ENCODE measurements around the gene ZNF439. TPM values are rescaled to one million over a fixed set of nuclear protein-coding genes. Genes with fewer than 3 reads are reported as not detected.

ZNF439 gene
- total and polyA plus RNA-seq, 2 of the 13 experiments (the other 11 are each of a cell fraction or from before 2014, with no cell fraction given): 2.9 to 4.9 TPM

- no peak overlapping the region for H3K4me3 ChIP-seq (replicated peaks in 1 of 3; ENCODE audit: insufficient read depth in 1 of 3, low read depth in 2 of 3, low read length in 3 of 3)
- H4K20me1 ChIP-seq (ENCODE audit: insufficient read depth, low read length): no peaks in the 10 kb centered on the region
- no peaks in the 10 kb centered on the region for H3K79me2 ChIP-seq (ENCODE audit: insufficient read depth, low read length)
- BruUV-seq (replicated peaks): no TSS peak
- ChIA-PET CTCF (ENCODE audit: low intra/inter-chr PET ratio, low total read pairs) (no interaction called here), POLR2A (no interaction called here)
- peak overlapping the region; percentile 29; the same call in 1 of the 2 replicates for H3K4me2 ChIP-seq (ENCODE audit: low read depth, low read length)
- peaks cover 0 to 9% of the 10 kb centered on the region in 2 experiments; a peak in 3 of 5 replicates for H3K36me3 ChIP-seq (replicated peaks in 1 of 2; ENCODE audit: control insufficient read depth in 1 of 2, insufficient read depth in 2 of 2, low read length in 2 of 2)
- FAIRE-seq (no peak), DNase-seq (ENCODE audit: low spot score) (peak; percentile 53), ATAC-seq (peak; percentile 32; the same call in 1 of the 3 replicates)
- H3K9ac ChIP-seq (ENCODE audit: insufficient read depth, low read depth, low read length): no peak overlapping the region
- H3K27me3 ChIP-seq (ENCODE audit: control insufficient read depth in 1 of 2, insufficient read depth in 2 of 2, low read length in 2 of 2): no peaks in the 10 kb centered on the region
- intact Hi-C loops (cut with micrococcal nuclease; ENCODE audit: unreplicated experiment) (no loop called here), in situ Hi-C loops (cut with HindIII; ENCODE audit: extremely low pct_ligation_motif_present, low pct_unique_long_range_greater_than_20kb) (no loop called here)
- no peak overlapping the region for H2AFZ ChIP-seq (ENCODE audit: low read length)
- H3K4me1 ChIP-seq (ENCODE audit: insufficient read depth, low read length): peaks cover 23% of the 10 kb centered on the region
- peak overlapping the region; percentile 15 for H3K27ac ChIP-seq (ENCODE audit: extremely low read length, insufficient read depth, low read length)
- H3K9me3 ChIP-seq (ENCODE audit: low read length): no peaks in the 10 kb centered on the region
- WGBS (ENCODE audit: low lambda C conversion rate): 27% methylated on average over 9 of the region's 9 CpGs
- TF ChIP-seq FOXA3 (CRISPR knock-in tag; IDR thresholded peaks at IDR 0.05) (peak; percentile 14; the same call in 1 of the 2 replicates), ZNF460 (CRISPR knock-in tag; IDR thresholded peaks at IDR 0.05; ENCODE audit: borderline replicate concordance) (peak; percentile 48; the same call in 1 of the 2 replicates), RARA (CRISPR knock-in tag; IDR thresholded peaks at IDR 0.05) (0 out of 2 replicates have a peak, but pooled peaks have one; percentile 23), ZMYM3 (CRISPR knock-in tag; IDR thresholded peaks at IDR 0.05) (peak; percentile 76), CREB1 (IDR thresholded peaks at IDR 0.05) (0 out of 2 replicates have a peak, but pooled peaks have one; percentile 46), CREB1 (CRISPR knock-in tag; IDR thresholded peaks at IDR 0.05) (peak; percentile 37; the same call in 1 of the 2 replicates), SOX13 (IDR thresholded peaks at IDR 0.05) (no peak), SOX13 (CRISPR knock-in tag; conservative IDR thresholded peaks at IDR 0.05 in 1 of 2, IDR thresholded peaks at IDR 0.05 in 1 of 2) (peak in 1 of 2 experiments; percentile 56; a peak in 1 of 4 replicates), FOSL2 (CRISPR knock-in tag; IDR thresholded peaks at IDR 0.05) (peak; percentile 94), MXD3 (CRISPR knock-in tag; IDR thresholded peaks at IDR 0.05) (no peak), ZNF547 (CRISPR knock-in tag; IDR thresholded peaks at IDR 0.05) (no peak), JUND (CRISPR knock-in tag; IDR thresholded peaks at IDR 0.05) (peak; percentile 61; the same call in 1 of the 2 replicates), ZMYM2 (CRISPR knock-in tag; IDR thresholded peaks at IDR 0.05) (peak; percentile 88), SOX5 (CRISPR knock-in tag; IDR thresholded peaks at IDR 0.05; ENCODE audit: borderline replicate concordance) (peak; percentile 72), ATF3 (CRISPR knock-in tag; IDR thresholded peaks at IDR 0.05) (0 out of 2 replicates have a peak, but pooled peaks have one; percentile 41), CHD4 (IDR thresholded peaks at IDR 0.05; ENCODE audit: borderline replicate concordance, low read length) (peak; percentile 48; the same call in 1 of the 2 replicates), ZSCAN12 (CRISPR knock-in tag; IDR thresholded peaks at IDR 0.05) (no peak), NCOR1 (IDR thresholded peaks at IDR 0.05; ENCODE audit: borderline replicate concordance, low read length) (peak; percentile 33; the same call in 1 of the 2 replicates)
- TF ChIP-seq, protein P1, sequence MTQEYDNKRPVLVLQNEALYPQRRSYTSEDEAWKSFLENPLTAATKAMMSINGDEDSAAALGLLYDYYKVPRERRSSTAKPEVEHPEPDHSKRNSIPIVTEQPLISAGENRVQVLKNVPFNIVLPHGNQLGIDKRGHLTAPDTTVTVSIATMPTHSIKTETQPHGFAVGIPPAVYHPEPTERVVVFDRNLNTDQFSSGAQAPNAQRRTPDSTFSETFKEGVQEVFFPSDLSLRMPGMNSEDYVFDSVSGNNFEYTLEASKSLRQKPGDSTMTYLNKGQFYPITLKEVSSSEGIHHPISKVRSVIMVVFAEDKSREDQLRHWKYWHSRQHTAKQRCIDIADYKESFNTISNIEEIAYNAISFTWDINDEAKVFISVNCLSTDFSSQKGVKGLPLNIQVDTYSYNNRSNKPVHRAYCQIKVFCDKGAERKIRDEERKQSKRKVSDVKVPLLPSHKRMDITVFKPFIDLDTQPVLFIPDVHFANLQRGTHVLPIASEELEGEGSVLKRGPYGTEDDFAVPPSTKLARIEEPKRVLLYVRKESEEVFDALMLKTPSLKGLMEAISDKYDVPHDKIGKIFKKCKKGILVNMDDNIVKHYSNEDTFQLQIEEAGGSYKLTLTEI (CRISPR knock-in tag; conservative IDR thresholded peaks at IDR 0.05): no peak
- TF ChIP-seq, protein P2, sequence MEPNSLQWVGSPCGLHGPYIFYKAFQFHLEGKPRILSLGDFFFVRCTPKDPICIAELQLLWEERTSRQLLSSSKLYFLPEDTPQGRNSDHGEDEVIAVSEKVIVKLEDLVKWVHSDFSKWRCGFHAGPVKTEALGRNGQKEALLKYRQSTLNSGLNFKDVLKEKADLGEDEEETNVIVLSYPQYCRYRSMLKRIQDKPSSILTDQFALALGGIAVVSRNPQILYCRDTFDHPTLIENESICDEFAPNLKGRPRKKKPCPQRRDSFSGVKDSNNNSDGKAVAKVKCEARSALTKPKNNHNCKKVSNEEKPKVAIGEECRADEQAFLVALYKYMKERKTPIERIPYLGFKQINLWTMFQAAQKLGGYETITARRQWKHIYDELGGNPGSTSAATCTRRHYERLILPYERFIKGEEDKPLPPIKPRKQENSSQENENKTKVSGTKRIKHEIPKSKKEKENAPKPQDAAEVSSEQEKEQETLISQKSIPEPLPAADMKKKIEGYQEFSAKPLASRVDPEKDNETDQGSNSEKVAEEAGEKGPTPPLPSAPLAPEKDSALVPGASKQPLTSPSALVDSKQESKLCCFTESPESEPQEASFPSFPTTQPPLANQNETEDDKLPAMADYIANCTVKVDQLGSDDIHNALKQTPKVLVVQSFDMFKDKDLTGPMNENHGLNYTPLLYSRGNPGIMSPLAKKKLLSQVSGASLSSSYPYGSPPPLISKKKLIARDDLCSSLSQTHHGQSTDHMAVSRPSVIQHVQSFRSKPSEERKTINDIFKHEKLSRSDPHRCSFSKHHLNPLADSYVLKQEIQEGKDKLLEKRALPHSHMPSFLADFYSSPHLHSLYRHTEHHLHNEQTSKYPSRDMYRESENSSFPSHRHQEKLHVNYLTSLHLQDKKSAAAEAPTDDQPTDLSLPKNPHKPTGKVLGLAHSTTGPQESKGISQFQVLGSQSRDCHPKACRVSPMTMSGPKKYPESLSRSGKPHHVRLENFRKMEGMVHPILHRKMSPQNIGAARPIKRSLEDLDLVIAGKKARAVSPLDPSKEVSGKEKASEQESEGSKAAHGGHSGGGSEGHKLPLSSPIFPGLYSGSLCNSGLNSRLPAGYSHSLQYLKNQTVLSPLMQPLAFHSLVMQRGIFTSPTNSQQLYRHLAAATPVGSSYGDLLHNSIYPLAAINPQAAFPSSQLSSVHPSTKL (CRISPR knock-in tag; IDR thresholded peaks at IDR 0.05): peak; percentile 32; the same call in 1 of the 2 replicates
Measured at GRCh38 chr19:11872624-11873023, 24.1 kb downstream of the ZNF439 start.
